ENCODE data around the gene GPAT2. TPM values are rescaled to one million over a fixed set of nuclear protein-coding genes. Genes with fewer than 3 reads are reported as not detected.
"Not testable (repeated sequence)": the region's sequence is repeated elsewhere in the genome, so short reads cannot be mapped to it uniquely, and the experiment has no call there.

GPAT2 gene
- total and polyA plus RNA-seq, 8 donors: 0.23 to 5.0 (median 1.4) TPM

- intact Hi-C loops (cut with DNase I): no loop called here
- H3K4me3 ChIP-seq: no peak overlapping the region
- H3K27me3 ChIP-seq: no peaks in the 10 kb centered on the region
- H3K36me3 ChIP-seq: no peaks in the 10 kb centered on the region
- no peak overlapping the region for H3K27ac ChIP-seq
- H3K4me1 ChIP-seq: no peaks in the 10 kb centered on the region
- TF ChIP-seq CTCF (IDR thresholded peaks at IDR 0.05): no peak
- ATAC-seq (no peak), FAIRE-seq (no peak), DNase-seq (no peak)
- H3K9me3 ChIP-seq: no peaks in the 10 kb centered on the region
- WGBS, 2 donors: 78 to 85% methylated on average over 2 of the region's 2 CpGs
Observed at GRCh38 chr2:96081042-96081441, 46.3 kb upstream of the GPAT2 start.

- no peak overlapping the region for H3K27ac ChIP-seq
- no peak overlapping the region for H3K4me3 ChIP-seq
- DNase-seq (no peak), FAIRE-seq (no peak), ATAC-seq (no peak)
- H3K4me1 ChIP-seq: no peaks in the 10 kb centered on the region
- H3K36me3 ChIP-seq: no peaks in the 10 kb centered on the region
- intact Hi-C loops (cut with DNase I): no loop called here
- no peaks in the 10 kb centered on the region for H3K27me3 ChIP-seq
- no peak for TF ChIP-seq CTCF (IDR thresholded peaks at IDR 0.05)
- 73 to 85% methylated on average over 2 of the region's 2 CpGs for WGBS, 2 donors
- H3K9me3 ChIP-seq: no peaks in the 10 kb centered on the region
Observed at GRCh38 chr2:96075199-96075771, 40.6 kb upstream of the GPAT2 start.

- 65 to 75% methylated on average over 6 of the region's 6 CpGs for WGBS, 2 donors
- intact Hi-C loops (cut with DNase I): no loop called here
Observed at GRCh38 chr2:96074156-96074555, 39.4 kb upstream of the GPAT2 start.

GRCh38 chr2:96073170-96073775 lies 38.6 kb upstream of the GPAT2 start:
- TF ChIP-seq CTCF (IDR thresholded peaks at IDR 0.05): no peak
- intact Hi-C loops (cut with DNase I): no loop called here
- H3K27ac ChIP-seq: no peak overlapping the region
- no peaks in the 10 kb centered on the region for H3K4me1 ChIP-seq
- no peaks in the 10 kb centered on the region for H3K9me3 ChIP-seq
- no peak for FAIRE-seq
- H3K27me3 ChIP-seq: no peaks in the 10 kb centered on the region
- no peak overlapping the region for H3K4me3 ChIP-seq
- no peak for ATAC-seq
- 68 to 77% methylated on average over 7 of the region's 7 CpGs for WGBS, 2 donors
- H3K36me3 ChIP-seq: no peaks in the 10 kb centered on the region
- no peak for DNase-seq

More at GRCh38 chr2:96074156-96074555, 39.4 kb upstream of the GPAT2 start:
- Histone ChIP-seq H3K4me1 (no peaks in the 10 kb centered on the region), H3K9me3 (no peaks in the 10 kb centered on the region), H3K36me3 (no peaks in the 10 kb centered on the region), H3K27me3 (no peaks in the 10 kb centered on the region), H3K27ac (no peak overlapping the region), H3K4me3 (no peak overlapping the region)
- ATAC-seq: no peak
- DNase-seq: no peak
- TF ChIP-seq CTCF (IDR thresholded peaks at IDR 0.05): no peak
- FAIRE-seq: no peak

DNA sequence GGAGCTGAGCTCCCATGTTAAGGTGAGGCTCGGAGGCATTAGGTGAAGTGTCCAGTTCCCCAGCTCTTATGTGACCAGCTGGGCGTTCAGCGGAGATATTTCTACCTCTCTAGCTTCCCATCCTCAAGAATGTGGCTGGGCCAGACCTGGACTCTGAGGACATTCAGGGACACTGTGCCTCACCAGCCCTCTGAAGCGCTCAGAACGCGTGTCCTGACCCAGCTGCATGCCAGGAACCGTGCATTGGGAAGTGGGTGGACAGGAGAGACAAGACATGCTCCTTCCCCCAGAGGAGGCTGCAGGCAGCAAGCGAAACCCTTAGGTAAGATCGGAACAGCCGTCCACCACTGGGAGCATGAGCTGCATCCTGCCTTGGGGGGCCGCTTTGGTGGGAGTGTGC lies 38.0 kb upstream of the GPAT2 start:
- no peak for DNase-seq
- intact Hi-C loops (cut with DNase I): no loop called here
- Histone ChIP-seq H3K4me1 (no peaks in the 10 kb centered on the region), H3K36me3 (no peaks in the 10 kb centered on the region), H3K27me3 (no peaks in the 10 kb centered on the region), H3K27ac (no peak overlapping the region), H3K4me3 (no peak overlapping the region), H3K9me3 (no peaks in the 10 kb centered on the region)
- FAIRE-seq: no peak
- TF ChIP-seq CTCF (IDR thresholded peaks at IDR 0.05): no peak
- 75 to 80% methylated on average over 11 of the region's 11 CpGs for WGBS, 2 donors
- ATAC-seq: no peak

- H3K36me3 ChIP-seq; intact Hi-C loops (cut with DNase I); H3K27me3 ChIP-seq; H3K9me3 ChIP-seq; DNase-seq; FAIRE-seq; H3K27ac ChIP-seq; H3K4me3 ChIP-seq; H3K4me1 ChIP-seq; ATAC-seq: not testable (repeated sequence)
- WGBS, 2 donors: 70 to 73% methylated on average over 7 to 8 of the region's 8 CpGs
Observed at GRCh38 chr2:96071977-96072491, 37.3 kb upstream of the GPAT2 start.

DNA sequence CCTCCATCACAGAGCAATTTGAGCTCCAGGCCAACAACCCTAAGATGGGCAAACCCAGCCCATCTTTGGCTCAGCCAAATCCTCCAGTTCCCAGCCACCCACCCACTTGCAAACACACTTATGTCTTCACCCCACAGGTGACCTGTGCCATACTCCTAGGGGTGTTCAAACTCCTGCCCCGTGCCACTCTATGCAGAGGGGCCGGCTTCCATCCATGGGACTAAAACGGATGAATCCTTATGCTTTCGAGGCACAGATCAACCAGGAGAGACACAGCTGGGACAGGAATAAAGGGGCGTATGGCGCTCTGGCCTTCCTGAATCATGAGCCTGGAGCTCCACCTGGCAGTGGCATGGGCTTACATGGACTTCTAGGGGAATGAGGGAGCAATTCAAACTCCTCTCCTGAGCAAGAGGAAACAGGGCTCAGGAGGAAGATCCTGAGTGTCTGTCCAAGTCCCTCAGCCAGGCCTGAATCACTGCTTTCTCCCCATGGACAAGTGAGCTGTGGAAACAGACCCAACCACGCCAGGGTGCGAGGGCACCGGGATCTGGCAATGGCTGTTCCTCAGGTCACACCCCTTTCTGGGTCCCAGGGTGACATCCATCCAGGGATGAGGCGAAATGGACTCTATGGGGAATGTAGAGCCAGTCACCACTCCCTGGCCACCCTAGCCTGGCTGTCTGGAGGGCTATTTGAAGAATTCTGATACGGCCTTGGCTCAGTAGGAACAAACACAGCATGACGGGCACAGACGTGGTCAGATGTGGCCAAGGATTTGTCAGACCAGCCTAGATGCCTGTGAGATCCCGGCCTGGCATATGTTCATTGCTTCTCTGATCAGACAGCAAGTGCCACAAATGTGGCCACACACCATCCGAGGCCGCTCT lies 36.6 kb upstream of the GPAT2 start:
- ATAC-seq; H3K27ac ChIP-seq; DNase-seq; H3K4me3 ChIP-seq; H3K9me3 ChIP-seq; FAIRE-seq; H3K27me3 ChIP-seq; intact Hi-C loops (cut with DNase I); H3K36me3 ChIP-seq; H3K4me1 ChIP-seq: not testable (repeated sequence)
- 79 to 84% methylated on average over 16 of the region's 16 CpGs for WGBS, 2 donors
